CD4-positive, alpha-beta T cell (primary cell): ENCODE measurements around the gene TP53. TPM values are rescaled to one million over a fixed set of nuclear protein-coding genes. Genes with fewer than 3 reads are reported as not detected.

Experiments used
- ATAC-seq: fragments of 200-7000 bp; cut with Tn5 transposase; one replicate; pipeline ENCODE4 v1.10.0; 2022; ENCODE audit warnings: mild to moderate bottlenecking; ENCODE audit not compliant: poor library complexity
- CTCF ChIA-PET: fragments of 350-600 bp; sonication (Branson Sonifier 250); formaldehyde crosslinking; loops from one replicate; lab custom pipeline; 2021; ENCODE audit warnings: antibody characterized with exemption, inconsistent platforms; lab: Charles Lee
- POLR2A ChIA-PET: fragments of 350-600 bp; sonication (Branson Sonifier 250); formaldehyde crosslinking; loops from one replicate; lab custom pipeline; 2021; ENCODE audit warnings: antibody characterized with exemption, inconsistent platforms; lab: Charles Lee
- DNase-seq, 14 experiments: peaks; one replicate each; pipeline ENCODE4 v3.0.0-alpha.2; 2013 to 2020; ENCODE audit warnings: mixed read lengths in 2 of 14
- H3K27ac ChIP-seq, 2 donors: one replicate each; pipeline versions ENCODE4 v1.5.1 to v1.7.0; 2013; ENCODE audit warnings: low read length in 2 of 2, low read depth in 1 of 2, mild to moderate bottlenecking in 1 of 2
- H3K27me3 ChIP-seq, 2 experiments: 1 replicate in 1 of 2; 2 replicates in 1 of 2; pipeline versions ENCODE4 v1.6.1 to v1.7.0; 2013; ENCODE audit warnings: low read length in 2 of 2, control low read depth in 1 of 2, mild to moderate bottlenecking in 1 of 2, moderate library complexity in 1 of 2; ENCODE audit not compliant: insufficient read depth in 2 of 2, control insufficient read depth in 1 of 2
- H3K36me3 ChIP-seq: one replicate; pipeline ENCODE4 v1.6.1; 2013; ENCODE audit warnings: low read length, control low read depth; ENCODE audit not compliant: insufficient read depth
- H3K4me1 ChIP-seq: one replicate; pipeline ENCODE4 v1.6.1; 2013; ENCODE audit warnings: low read length, control low read depth; ENCODE audit not compliant: insufficient read depth
- H3K4me3 ChIP-seq: one replicate; pipeline ENCODE4 v1.5.1; 2013; ENCODE audit warnings: mild to moderate bottlenecking, low read length, moderate library complexity
- H3K9me3 ChIP-seq, 2 experiments: 1 replicate in 1 of 2; 2 replicates in 1 of 2; pipeline versions ENCODE4 v1.6.1 to v1.7.0; 2013; ENCODE audit warnings: low read length in 2 of 2, mild to moderate bottlenecking in 2 of 2, control low read depth in 1 of 2, moderate library complexity in 1 of 2; ENCODE audit not compliant: control insufficient read depth in 1 of 2, insufficient read depth in 1 of 2
- H3K27ac Mint-ChIP-seq: one replicate; pipeline ENCODE4 v1.8.0; 2020; ENCODE audit warnings: mixed read lengths
- H3K27me3 Mint-ChIP-seq: one replicate; pipeline ENCODE4 v1.8.0; 2021; ENCODE audit warnings: mixed read lengths
- H3K36me3 Mint-ChIP-seq: one replicate; pipeline ENCODE4 v1.8.0; 2021; ENCODE audit warnings: low read depth, mixed read lengths
- H3K4me1 Mint-ChIP-seq: one replicate; pipeline ENCODE4 v1.8.0; 2021; ENCODE audit warnings: low read depth, mixed read lengths
- H3K4me3 Mint-ChIP-seq: one replicate; pipeline ENCODE4 v1.8.0; 2020; ENCODE audit warnings: mild to moderate bottlenecking, mixed read lengths
- H3K9me3 Mint-ChIP-seq: one replicate; pipeline ENCODE4 v1.8.0; 2020; ENCODE audit warnings: mixed read lengths
- CTCF ChIP-seq: fragments of 200-600 bp; IDR thresholded peaks from one replicate; pipeline ENCODE4 v1.8.0; 2022; ENCODE audit warnings: antibody characterized with exemption, mild to moderate bottlenecking
- intact Hi-C, 2 experiments: fragments of 100-400 bp; cut with DNase I in 1 of 2; cut with micrococcal nuclease in 1 of 2; formaldehyde crosslinking; loops; one replicate each; pipeline versions ENCODE4 v1.15.1 to v1.9.0; 2023 to 2025; cut with DNase I, micrococcal nuclease
- total RNA-seq, 174 experiments: library from RNA in 2 of 174; stranded (reverse) in 2 of 174; gene quantifications; one replicate each; pipeline ENCODE4 v1.2.3 and lab custom pipeline; 2021 to 2026

The TP53 gene
- total RNA-seq, 2 experiments from 2014 or later: 25.8 to 26.0 TPM

- intact Hi-C loops: loop anchor here in 1 of 2 experiments (5.0 kb wide), 1 partner anchor 314 kb away; the partner anchor contains the start of genes CNTROB and TRAPPC1
These were observed 68.7 kb downstream of the TP53 start for GRCh38 chr17:7618608-7619007.

More at GRCh38 chr17:7618608-7619007, 68.7 kb downstream of the TP53 start:
- Mint-ChIP-seq H3K9me3 (no peaks in the 10 kb centered on the region), H3K4me3 (no peak overlapping the region), H3K4me1 (peaks cover 10% of the 10 kb centered on the region), H3K27me3 (no peaks in the 10 kb centered on the region), H3K27ac (no peak overlapping the region), H3K36me3 (peaks cover 8% of the 10 kb centered on the region)
- H3K27ac ChIP-seq: no peak overlapping the region
- CTCF ChIA-PET: no interaction called here
- H3K4me1 ChIP-seq: peaks cover 13% of the 10 kb centered on the region
- DNase-seq (no peak), ATAC-seq (no peak)
- TF ChIP-seq CTCF: no peak
- no peaks in the 10 kb centered on the region for H3K27me3 ChIP-seq
- H3K4me3 ChIP-seq: no peak overlapping the region
- H3K9me3 ChIP-seq: no peaks in the 10 kb centered on the region
- H3K36me3 ChIP-seq: no peaks in the 10 kb centered on the region
- POLR2A ChIA-PET: interaction anchor here (0.7 to 1.7 kb wide), 2 partner anchors 9 to 234 kb away, joined by 4 read pairs; no protein-coding TSS in a partner anchor

Other genes with a start within 250 kb of the TP53 start
- 1 to 10 TPM; 1.5 to 1.7 TPM for gene FGF11, start 248.0 kb downstream of the TP53 start, total RNA-seq
- gene CHRNB1, start 242.4 kb downstream of the TP53 start, total RNA-seq: 1 to 10 TPM; 1.6 to 2.2 TPM
- gene ZBTB4, start 207.9 kb downstream of the TP53 start, total RNA-seq: 10 to 100 TPM; 55.1 to 55.6 TPM
- under 1 TPM in 1 of 2 experiments, not detected in 1; 0.17 TPM for gene SLC35G6, start 206.0 kb downstream of the TP53 start, total RNA-seq
- 100 to 1,000 TPM; 491 to 501 TPM for gene POLR2A, start 203.1 kb downstream of the TP53 start, total RNA-seq
- gene TNFSF12, start 138.4 kb downstream of the TP53 start, total RNA-seq: 10 to 100 TPM; 17.0 to 19.1 TPM
- 1 to 10 TPM; 1.1 to 1.7 TPM for gene TNFSF13, start 128.7 kb downstream of the TP53 start, total RNA-seq
- 10 to 100 TPM; 27.7 to 28.9 TPM for gene SENP3, start 125.6 kb downstream of the TP53 start, total RNA-seq
- gene CD68, start 107.9 kb downstream of the TP53 start, total RNA-seq: under 1 TPM; 0.33 to 0.95 TPM
- gene MPDU1, start 103.6 kb downstream of the TP53 start, total RNA-seq: 10 to 100 TPM; 12.0 to 12.9 TPM
- gene SOX15, start 97.4 kb downstream of the TP53 start, total RNA-seq: under 1 TPM in 1 of 2 experiments, not detected in 1; 0.30 TPM
- 10 to 100 TPM; 20.6 to 22.5 TPM for gene FXR2, start 72.6 kb downstream of the TP53 start, total RNA-seq
- 10 to 100 TPM; 55.7 to 60.3 TPM for gene SAT2, start 59.7 kb downstream of the TP53 start, total RNA-seq
- gene SHBG, start 57.4 kb downstream of the TP53 start, total RNA-seq: not detected
- under 1 TPM; 0.17 to 0.69 TPM for gene ATP1B2, start 36.6 kb downstream of the TP53 start, total RNA-seq
- 1 to 10 TPM; 3.9 to 4.0 TPM for gene WRAP53, start 987 bp upstream of the TP53 start, total RNA-seq
- gene EFNB3, start 17.7 kb upstream of the TP53 start, total RNA-seq: not detected
- not detected for gene DNAH2, start 30.3 kb upstream of the TP53 start, total RNA-seq
- 100 to 1,000 TPM; 189 to 191 TPM for gene KDM6B, start 146.7 kb upstream of the TP53 start, total RNA-seq
- gene TMEM88, start 167.6 kb upstream of the TP53 start, total RNA-seq: 10 to 100 TPM; 29.3 to 29.6 TPM
- 10 to 100 TPM; 15.4 to 16.3 TPM for gene NAA38, start 170.1 kb upstream of the TP53 start, total RNA-seq
- 1 to 10 TPM; 8.7 TPM for gene CYB5D1, start 170.5 kb upstream of the TP53 start, total RNA-seq
- gene CHD3, start 201.3 kb upstream of the TP53 start, total RNA-seq: 100 to 1,000 TPM; 263 to 297 TPM
- 1 to 10 TPM; 3.2 to 3.5 TPM for gene RNF227, start 228.8 kb upstream of the TP53 start, total RNA-seq
- 1 to 10 TPM; 7.1 to 8.2 TPM for gene KCNAB3, start 242.4 kb upstream of the TP53 start, total RNA-seq
- gene TRAPPC1, start 244.5 kb upstream of the TP53 start, total RNA-seq: 10 to 100 TPM; 39.3 to 39.5 TPM
- 10 to 100 TPM; 20.6 to 21.9 TPM for gene CNTROB, start 244.7 kb upstream of the TP53 start, total RNA-seq